B cell (primary cell): ENCODE results near the gene TMEM115. TPM values are rescaled to one million over a fixed set of nuclear protein-coding genes. Genes with fewer than 3 reads are reported as not detected.
A peak's percentile ranks its signal among the peaks of the same experiment; 100 is the strongest.

Experiments
- ATAC-seq: fragments of 200-7000 bp; cut with Tn5 transposase; one replicate; pipeline ENCODE4 v1.10.0; 2021; ENCODE audit warnings: low read depth, mild to moderate bottlenecking, moderate number of reproducible peaks, moderate library complexity
- CTCF ChIA-PET: fragments of 350-600 bp; sonication (Branson Sonifier 250); formaldehyde crosslinking; loops from one replicate; lab custom pipeline; 2021; ENCODE audit warnings: antibody characterized with exemption, inconsistent platforms; lab: Charles Lee
- POLR2A ChIA-PET: fragments of 350-600 bp; sonication (Branson Sonifier 250); formaldehyde crosslinking; loops from one replicate; lab custom pipeline; 2021; ENCODE audit warnings: antibody characterized with exemption; lab: Charles Lee
- DNase-seq: peaks from one replicate; pipeline ENCODE4 v3.0.0; 2013
- H2AFZ ChIP-seq: 2 replicates; pipeline ENCODE4 v1.6.1; 2012; ENCODE audit warnings: mild to moderate bottlenecking, low read depth, low read length; ENCODE audit not compliant: insufficient read depth, poor library complexity, severe bottlenecking
- H3K27ac ChIP-seq, 2 donors: 1 replicate in 1 of 2; 2 replicates in 1 of 2; pipeline ENCODE4 v1.5.1; 2012 to 2013; ENCODE audit warnings: low read length in 2 of 2, mild to moderate bottlenecking in 2 of 2, moderate library complexity in 1 of 2
- H3K27me3 ChIP-seq, 4 experiments: fragments of 200-600 bp in 1 of 4; sonication (generic) in 1 of 4; replicated peaks in 1 of 4; 1 replicate in 2 of 4; 2 replicates in 2 of 4; pipeline versions ENCODE4 v1.6.1 to v1.7.0; 2013 to 2016; ENCODE audit warnings: low read length in 3 of 4, mild to moderate bottlenecking in 2 of 4, mixed read lengths in 1 of 4, moderate library complexity in 1 of 4; ENCODE audit not compliant: insufficient read depth in 4 of 4, control insufficient read depth in 3 of 4; ENCODE audit errors: control extremely low read depth in 1 of 4
- H3K36me3 ChIP-seq, 2 experiments: replicated peaks in 1 of 2; 1 replicate in 1 of 2; 2 replicates in 1 of 2; pipeline versions ENCODE4 v1.6.1 to v1.7.1; 2013; ENCODE audit warnings: low read length in 1 of 2; ENCODE audit not compliant: insufficient read depth in 2 of 2, control insufficient read depth in 1 of 2; ENCODE audit errors: control extremely low read depth in 1 of 2, extremely low read depth in 1 of 2
- H3K4me1 ChIP-seq, 2 donors: fragments of 200-600 bp in 1 of 2; sonication (generic) in 1 of 2; 1 replicate in 1 of 2; 2 replicates in 1 of 2; pipeline versions ENCODE4 v1.5.1 to v1.6.1; 2013 to 2017; ENCODE audit warnings: low read length in 2 of 2; ENCODE audit not compliant: control insufficient read depth in 2 of 2, insufficient read depth in 2 of 2
- H3K4me2 ChIP-seq: replicated peaks from 2 replicates; pipeline ENCODE3; 2012; ENCODE audit warnings: mild to moderate bottlenecking, low read depth, low read length; ENCODE audit not compliant: poor library complexity, severe bottlenecking
- H3K4me3 ChIP-seq, 5 experiments: fragments of 200-600 bp in 1 of 5; sonication (generic) in 1 of 5; 1 replicate in 3 of 5; 2 replicates in 2 of 5; pipeline versions ENCODE4 v1.5.1 to v1.7.0; 2011 to 2016; ENCODE audit warnings: low read length in 4 of 5, mild to moderate bottlenecking in 4 of 5, low read depth in 2 of 5, control low read depth in 1 of 5, moderate library complexity in 1 of 5; ENCODE audit not compliant: insufficient read depth in 1 of 5; ENCODE audit errors: control extremely low read depth in 1 of 5, extremely low read depth in 1 of 5
- H3K79me2 ChIP-seq: fragments of 200-600 bp; sonication (generic); one replicate; pipeline ENCODE4 v1.6.0; 2016; ENCODE audit warnings: low read length; ENCODE audit not compliant: control insufficient read depth, insufficient read depth
- H3K9ac ChIP-seq: fragments of 200-600 bp; sonication (generic); 2 replicates; pipeline ENCODE4 v1.6.1; 2017; ENCODE audit warnings: mild to moderate bottlenecking, low read length, moderate library complexity
- H3K9me3 ChIP-seq, 3 donors: one replicate each; pipeline versions ENCODE4 v1.6.1 to v1.7.1; 2013; ENCODE audit warnings: low read length in 2 of 3; ENCODE audit not compliant: control insufficient read depth in 2 of 3, insufficient read depth in 1 of 3; ENCODE audit errors: control extremely low read depth in 1 of 3
- H4K20me1 ChIP-seq: 2 replicates; pipeline ENCODE4 v1.6.0; 2012; ENCODE audit warnings: mild to moderate bottlenecking, low read length; ENCODE audit not compliant: insufficient read depth, control insufficient read depth, poor library complexity, severe bottlenecking
- H3K27ac Mint-ChIP-seq: one replicate; pipeline ENCODE4 v1.8.0; 2021; ENCODE audit warnings: mixed read lengths
- H3K27me3 Mint-ChIP-seq: one replicate; pipeline ENCODE4 v1.8.0; 2021; ENCODE audit warnings: mixed read lengths
- H3K4me1 Mint-ChIP-seq: one replicate; pipeline ENCODE4 v1.8.0; 2021; ENCODE audit warnings: mixed read lengths
- H3K4me3 Mint-ChIP-seq: one replicate; pipeline ENCODE4 v1.8.0; 2021; ENCODE audit warnings: mixed read lengths
- H3K9me3 Mint-ChIP-seq: one replicate; pipeline ENCODE4 v1.8.0; 2022; ENCODE audit warnings: mixed read lengths; ENCODE audit not compliant: insufficient read depth
- CTCF ChIP-seq: fragments of 200-600 bp; IDR thresholded peaks from one replicate; pipeline ENCODE4 v1.8.0; 2022; ENCODE audit warnings: antibody characterized with exemption, mild to moderate bottlenecking
- EZH2 ChIP-seq: IDR thresholded peaks from 2 replicates; pipeline ENCODE4 v1.6.1; 2012; ENCODE audit warnings: borderline replicate concordance, low read depth, mild to moderate bottlenecking, moderate library complexity, low read length; ENCODE audit not compliant: insufficient read depth, poor library complexity, severe bottlenecking
- WGBS: methylation state at CpG from one replicate; pipeline ENCODE4 v1.1.5; 2013; ENCODE audit warnings: missing lambda C conversion rate; ENCODE audit not compliant: insufficient coverage; 5-methylcytosine and 5-hydroxymethylcytosine counted together
- intact Hi-C: fragments of 100-400 bp; cut with micrococcal nuclease; formaldehyde crosslinking; loops from one replicate; pipeline ENCODE4 v1.10.0; 2022
- polyA plus RNA-seq: library from polyadenylated mRNA; depleted of rRNA; stranded (reverse); fragments of >200 nt; gene quantifications from 2 replicates; pipeline ENCODE4 v1.2.3, GENCODE V29; 2012
- total RNA-seq, 2 donors: library from RNA; stranded (reverse); fragments of 120-200 nt in 1 of 2; gene quantifications; 1 replicate in 1 of 2; 2 replicates in 1 of 2; pipeline versions ENCODE4 v1.2.3 to v1.2.4, GENCODE V29; 2013 to 2022

The TMEM115 gene
- total and polyA plus RNA-seq, 2 donors (not counting 1 experiment from before 2014, with no cell fraction given): 19.8 to 27.2 TPM

- Mint-ChIP-seq H3K9me3 (no peaks in the 10 kb centered on the region), H3K4me1 (peaks cover 35% of the 10 kb centered on the region), H3K27ac (no peak overlapping the region), H3K27me3 (no peaks in the 10 kb centered on the region), H3K4me3 (no peak overlapping the region)
- ChIA-PET POLR2A (interaction anchor here (0.7 kb wide), 1 partner anchor 12 kb away, joined by 4 read pairs; no protein-coding TSS in a partner anchor), CTCF (interaction anchor here (0.7 to 1.4 kb wide), 2 partner anchors 15 to 19 kb away, joined by 3 read pairs; partner anchors contain the start of genes CYB561D2 and NPRL2)
- Histone ChIP-seq H3K36me3 (peaks cover 0 to 53% of the 10 kb centered on the region in 2 experiments), H4K20me1 (peaks cover 54% of the 10 kb centered on the region), H3K4me3 (no peak overlapping the region), H3K9me3 (no peaks in the 10 kb centered on the region), H3K4me2 (no peak overlapping the region), H2AFZ (no peak overlapping the region), H3K79me2 (peaks cover 68% of the 10 kb centered on the region), H3K9ac (no peak overlapping the region), H3K27ac (no peak overlapping the region), H3K27me3 (no peaks in the 10 kb centered on the region), H3K4me1 (peaks cover 23 to 47% of the 10 kb centered on the region in 2 donors)
- DNase-seq (no peak), ATAC-seq (no peak)
- intact Hi-C loops: no loop called here
- WGBS: 99% methylated on average over 17 of the region's 19 CpGs
- TF ChIP-seq CTCF: no peak
- no peak for TF ChIP-seq EZH2
Measured at GRCh38 chr3:50331364-50331907, 27.9 kb downstream of the TMEM115 start.

- Mint-ChIP-seq H3K27me3 (no peaks in the 10 kb centered on the region), H3K27ac (peak overlapping the region; percentile 26), H3K9me3 (no peaks in the 10 kb centered on the region), H3K4me3 (no peak overlapping the region), H3K4me1 (peaks cover 30% of the 10 kb centered on the region)
- H3K4me2 ChIP-seq: no peak overlapping the region
- peaks cover 0 to 57% of the 10 kb centered on the region in 2 experiments for H3K36me3 ChIP-seq
- peaks cover 14 to 36% of the 10 kb centered on the region in 2 donors for H3K4me1 ChIP-seq
- H3K27me3 ChIP-seq: no peaks in the 10 kb centered on the region
- H3K9ac ChIP-seq: no peak overlapping the region
- ATAC-seq (no peak), DNase-seq (no peak)
- WGBS: 94% methylated on average over 10 of the region's 10 CpGs
- peaks cover 63% of the 10 kb centered on the region for H3K79me2 ChIP-seq
- CTCF ChIA-PET: no interaction called here
- TF ChIP-seq CTCF: no peak
- TF ChIP-seq EZH2: no peak
- H3K4me3 ChIP-seq: no peak overlapping the region
- POLR2A ChIA-PET: interaction anchor here (0.7 to 2.9 kb wide), 2 partner anchors 10 to 1170 kb away, joined by 6 to 9 read pairs; partner anchors contain the start of gene RASSF1
- H2AFZ ChIP-seq: no peak overlapping the region
- H3K27ac ChIP-seq: no peak overlapping the region
- no peaks in the 10 kb centered on the region for H3K9me3 ChIP-seq
- intact Hi-C loops: no loop called here
- peaks cover 48% of the 10 kb centered on the region for H4K20me1 ChIP-seq
Measured at GRCh38 chr3:50330330-50330729, 29.0 kb downstream of the TMEM115 start.
